ENCODE data around the gene SRCAP. TPM values are rescaled to one million over a fixed set of nuclear protein-coding genes. Genes with fewer than 3 reads are reported as not detected.

SRCAP gene
- total RNA-seq, 1 donor from 2014 or later, result 82.3 TPM

- DNase-seq (ENCODE audit: low spot score), result no peak
These were observed 75.6 kb downstream of the SRCAP start for GRCh38 chr16:30774367-30775130.

GRCh38 chr16:30775131-30775391, 76.1 kb downstream of the SRCAP start:
- DNase-seq (ENCODE audit: low spot score), result no peak

GRCh38 chr16:30775392-30776188, 76.6 kb downstream of the SRCAP start:
- DNase-seq (ENCODE audit: low spot score), result peak; percentile 90

GRCh38 chr16:30777591-30778297, 78.8 kb downstream of the SRCAP start:
- DNase-seq (ENCODE audit: low spot score), result no peak

GRCh38 chr16:30778549-30779244, 79.7 kb downstream of the SRCAP start:
- DNase-seq (ENCODE audit: low spot score), result no peak

GRCh38 chr16:30779596-30779995, 80.6 kb downstream of the SRCAP start:
- DNase-seq (ENCODE audit: low spot score), result no peak

- DNase-seq (ENCODE audit: low spot score), result no peak
These were observed 81.0 kb downstream of the SRCAP start for GRCh38 chr16:30780021-30780420.

- DNase-seq (ENCODE audit: low spot score), result no peak
These were observed 81.6 kb downstream of the SRCAP start for GRCh38 chr16:30780549-30780948.

- DNase-seq (ENCODE audit: low spot score), result no peak
These were observed 83.7 kb downstream of the SRCAP start for GRCh38 chr16:30782486-30783279.

- no peak for DNase-seq (ENCODE audit: low spot score)
These were observed 84.5 kb downstream of the SRCAP start for GRCh38 chr16:30783280-30784109.

- DNase-seq (ENCODE audit: low spot score), result no peak
These were observed 85.2 kb downstream of the SRCAP start for GRCh38 chr16:30784215-30784614.

- no peak for DNase-seq (ENCODE audit: low spot score)
These were observed 86.4 kb downstream of the SRCAP start for GRCh38 chr16:30785126-30786106.

- no peak for DNase-seq (ENCODE audit: low spot score)
These were observed 87.4 kb downstream of the SRCAP start for GRCh38 chr16:30786115-30786935.

- DNase-seq (ENCODE audit: low spot score), result peak; percentile 79
These were observed 88.1 kb downstream of the SRCAP start, which contains the start of gene ZNF629 for GRCh38 chr16:30786936-30787612. Gene ZNF629, minus strand, starts transcription at chr16:30787205. Its CDS starts 2,723 bp downstream, at chr16:30784482.

GRCh38 chr16:30787613-30788378, 88.8 kb downstream of the SRCAP start:
- no peak for DNase-seq (ENCODE audit: low spot score)

Measured in ureter (tissue), 1 donor.